DND-41 (cell line): Measurements from ENCODE around the gene TMEM184B.

Experiments used
- ATAC-seq: fragments of 200-7000 bp; cut with Tn5 transposase; 3 replicates; pipeline ENCODE4 v1.9.1; 2021; ENCODE audit warnings: low read depth; ENCODE audit not compliant: insufficient read depth
- DNase-seq: peaks from one replicate; pipeline ENCODE4 v3.0.0-alpha.2; 2020
- H2AFZ ChIP-seq: 2 replicates; pipeline ENCODE4 v1.6.0; 2012; ENCODE audit warnings: low read depth, low read length
- H3K27ac ChIP-seq: 2 replicates; pipeline ENCODE4 v1.5.1; 2012; ENCODE audit warnings: low read length, inconsistent platforms
- H3K27me3 ChIP-seq: fragments of 200-600 bp; sonication (generic); 2 replicates; pipeline ENCODE4 v1.6.0; 2012; ENCODE audit warnings: low read length, mild to moderate bottlenecking, inconsistent platforms; ENCODE audit not compliant: insufficient read depth, poor library complexity
- H3K36me3 ChIP-seq: 2 replicates; pipeline ENCODE4 v1.5.1; 2012; ENCODE audit warnings: low read length, inconsistent platforms; ENCODE audit not compliant: insufficient read depth
- H3K4me1 ChIP-seq: 2 replicates; pipeline ENCODE4 v1.5.1; 2012; ENCODE audit warnings: mild to moderate bottlenecking, low read length; ENCODE audit not compliant: insufficient read depth
- H3K4me2 ChIP-seq: 2 replicates; pipeline ENCODE4 v1.6.0; 2012; ENCODE audit warnings: mild to moderate bottlenecking, moderate library complexity, low read length, inconsistent platforms; ENCODE audit not compliant: insufficient read depth
- H3K4me3 ChIP-seq, 2 experiments: fragments of 200-600 bp in 1 of 2; shearing (Covaris generic) in 1 of 2; 2 replicates each; pipeline ENCODE4 v1.5.1; 2012 to 2016; ENCODE audit warnings: inconsistent platforms in 2 of 2, low read length in 2 of 2, mild to moderate bottlenecking in 2 of 2, low read depth in 1 of 2, moderate library complexity in 1 of 2
- H3K79me2 ChIP-seq: 2 replicates; pipeline ENCODE4 v1.6.0; 2012; ENCODE audit warnings: low read length, inconsistent platforms; ENCODE audit not compliant: insufficient read depth
- H3K9ac ChIP-seq: 2 replicates; pipeline ENCODE4 v1.6.0; 2012; ENCODE audit warnings: low read depth, mild to moderate bottlenecking, inconsistent platforms, low read length, moderate library complexity
- H3K9me3 ChIP-seq: 2 replicates; pipeline ENCODE4 v1.5.1; 2012; ENCODE audit warnings: low read length, moderate library complexity, mild to moderate bottlenecking, inconsistent platforms; ENCODE audit not compliant: insufficient read depth, severe bottlenecking
- H4K20me1 ChIP-seq: 2 replicates; pipeline ENCODE4 v1.6.0; 2012; ENCODE audit warnings: low read length; ENCODE audit not compliant: insufficient read depth
- CTCF ChIP-seq: IDR thresholded peaks from 2 replicates; pipeline ENCODE4 v1.5.1; 2012; ENCODE audit warnings: borderline replicate concordance, low read length, moderate library complexity, mild to moderate bottlenecking; ENCODE audit not compliant: poor library complexity, severe bottlenecking; ENCODE audit errors: extremely low read depth
- EZH2 ChIP-seq: IDR thresholded peaks from 3 replicates; pipeline ENCODE4 v1.6.1; 2012; ENCODE audit warnings: borderline replicate concordance, low read depth, mild to moderate bottlenecking, moderate library complexity, low read length, inconsistent platforms; ENCODE audit not compliant: severe bottlenecking

Gene TMEM184B

GRCh38 chr22:38299770-38300102, 26.9 kb upstream of the TMEM184B start:
- Histone ChIP-seq H3K9me3 (no peaks in the 10 kb centered on the region), H3K27ac (no peak overlapping the region), H3K9ac (no peak overlapping the region), H3K4me1 (no peaks in the 10 kb centered on the region), H4K20me1 (peaks cover 69% of the 10 kb centered on the region), H3K4me3 (no peak overlapping the region), H3K27me3 (no peaks in the 10 kb centered on the region), H2AFZ (no peak overlapping the region), H3K79me2 (peaks cover 20% of the 10 kb centered on the region), H3K36me3 (peaks cover 99% of the 10 kb centered on the region), H3K4me2 (no peak overlapping the region)
- TF ChIP-seq CTCF, result no peak
- no peak for ATAC-seq
- DNase-seq, result no peak

GRCh38 chr22:38298312-38299005, 25.6 kb upstream of the TMEM184B start:
- Histone ChIP-seq H3K9ac (no peak overlapping the region), H3K4me2 (no peak overlapping the region), H3K79me2 (peaks cover 7% of the 10 kb centered on the region), H3K36me3 (peaks cover 99% of the 10 kb centered on the region), H2AFZ (no peak overlapping the region), H4K20me1 (peaks cover 56% of the 10 kb centered on the region), H3K9me3 (no peaks in the 10 kb centered on the region), H3K27me3 (no peaks in the 10 kb centered on the region), H3K4me1 (no peaks in the 10 kb centered on the region), H3K4me3 (no peak overlapping the region), H3K27ac (no peak overlapping the region)
- 0 out of 3 replicates have a peak, but pooled peaks have one; percentile 54 for ATAC-seq
- peak; percentile 25 for DNase-seq
- TF ChIP-seq EZH2 (no peak), CTCF (peak; percentile 67)

DNA sequence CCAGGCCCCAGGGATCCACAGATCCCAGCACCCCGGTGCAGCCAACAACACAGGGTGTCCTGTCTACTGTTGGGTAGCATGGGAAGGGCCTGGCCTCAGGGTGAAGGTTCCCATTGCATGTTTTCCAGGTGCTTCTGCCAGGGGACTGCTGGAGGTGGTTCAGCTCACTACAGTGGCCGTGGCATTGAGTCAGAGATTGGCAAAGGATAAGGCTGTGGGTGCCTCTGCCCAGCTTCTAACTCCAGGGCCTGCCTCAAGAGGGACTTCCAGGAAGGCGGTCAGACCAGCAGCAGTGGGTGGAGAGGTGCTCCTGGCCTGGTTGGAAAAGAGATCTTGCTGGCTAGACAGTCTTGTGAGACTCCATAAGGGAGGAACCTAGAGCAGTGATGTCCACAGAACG, 23.6 kb upstream of the TMEM184B start:
- no peaks in the 10 kb centered on the region for H3K27me3 ChIP-seq
- no peaks in the 10 kb centered on the region for H3K79me2 ChIP-seq
- no peak overlapping the region for H3K4me3 ChIP-seq
- no peaks in the 10 kb centered on the region for H3K9me3 ChIP-seq
- TF ChIP-seq CTCF (no peak), EZH2 (no peak)
- ATAC-seq, result no peak
- no peaks in the 10 kb centered on the region for H3K4me1 ChIP-seq
- no peak overlapping the region for H3K9ac ChIP-seq
- no peak overlapping the region for H3K27ac ChIP-seq
- H2AFZ ChIP-seq, result no peak overlapping the region
- H4K20me1 ChIP-seq, result peaks cover 41% of the 10 kb centered on the region
- no peak for DNase-seq
- H3K4me2 ChIP-seq, result no peak overlapping the region
- peaks cover 96% of the 10 kb centered on the region for H3K36me3 ChIP-seq
